Upper lobe of left lung (tissue), 6 donors: Measurements from ENCODE around the gene MSI2. TPM values are rescaled to one million over a fixed set of nuclear protein-coding genes. Genes with fewer than 3 reads are reported as not detected.

ENCODE experiments used
- ATAC-seq, 2 donors: fragments of 200-7000 bp; cut with Tn5 transposase; one replicate each; pipeline ENCODE4 v1.9.1; 2022; ENCODE audit warnings: mild to moderate bottlenecking in 2 of 2, moderate library complexity in 2 of 2; ENCODE audit not compliant: low FRiP score in 2 of 2
- DNase-seq, 2 donors: peaks; one replicate each; pipeline ENCODE4 v3.0.0-alpha.2; 2019 to 2020
- H3K27ac ChIP-seq, 4 donors: fragments of 200-600 bp; sonication (generic); one replicate each; pipeline ENCODE4 v1.5.1; 2016 to 2019
- H3K27me3 ChIP-seq, 4 donors: fragments of 200-600 bp; sonication (generic); one replicate each; pipeline ENCODE4 v1.5.1; 2017 to 2019
- H3K36me3 ChIP-seq, 4 donors: fragments of 200-600 bp; sonication (generic); one replicate each; pipeline ENCODE4 v1.5.1; 2016 to 2019
- H3K4me1 ChIP-seq, 4 donors: fragments of 200-600 bp; sonication (generic); one replicate each; pipeline ENCODE4 v1.5.1; 2018 to 2019
- H3K4me3 ChIP-seq, 4 donors: fragments of 200-600 bp; sonication (generic); one replicate each; pipeline ENCODE4 v1.5.1; 2017 to 2019; ENCODE audit warnings: mild to moderate bottlenecking in 2 of 4, moderate library complexity in 1 of 4
- H3K9me3 ChIP-seq, 4 donors: fragments of 200-600 bp; sonication (generic); one replicate each; pipeline ENCODE4 v1.5.1; 2018 to 2019
- EP300 ChIP-seq, 4 donors: sonication (generic); formaldehyde crosslinking; IDR thresholded peaks; one replicate each; pipeline ENCODE4 v1.5.1; 2017; ENCODE audit warnings: antibody characterized with exemption in 4 of 4, control low read depth in 2 of 4
- POLR2A ChIP-seq, 4 donors: fragments of 450-650 bp; IDR thresholded peaks; one replicate each; pipeline ENCODE4 v1.5.1; 2016 to 2017; ENCODE audit warnings: antibody characterized with exemption in 4 of 4, mild to moderate bottlenecking in 2 of 4
- POLR2AphosphoS5 ChIP-seq, 2 donors: sonication (generic); formaldehyde crosslinking; IDR thresholded peaks; one replicate each; pipeline ENCODE4 v1.5.1; 2017; ENCODE audit warnings: antibody characterized with exemption in 2 of 2
- WGBS, 2 donors: methylation state at CpG; one replicate each; pipeline ENCODE4 v1.1.5; 2017 to 2018; 5-methylcytosine and 5-hydroxymethylcytosine counted together
- total RNA-seq, 6 donors: library from RNA; depleted of rRNA in 4 of 6; stranded (reverse); fragments of >200 nt in 4 of 6; gene quantifications; one replicate each; pipeline versions ENCODE4 v1.1.0 to v1.2.1, GENCODE V29; 2016 to 2021
- TF ChIP-seq, protein P1 (sequence below), 6 experiments: fragments of 450-650 bp in 4 of 6; fragments of 200-600 bp in 2 of 6; sonication (generic) in 2 of 6; IDR thresholded peaks; one replicate each; pipeline ENCODE4 v1.5.1; 2016 to 2019; ENCODE audit warnings: antibody characterized with exemption in 6 of 6
- donor health status: DM: no; HTN: no; CAD: no; lungs with moderate emphysema.
- donor health status: DM: no; HTN: yes; CAD: no; lungs with severe emphysema.

The MSI2 gene
- total RNA-seq, 6 donors from 2014 or later = 20.1 to 44.0 (median 32.2) TPM

DNA sequence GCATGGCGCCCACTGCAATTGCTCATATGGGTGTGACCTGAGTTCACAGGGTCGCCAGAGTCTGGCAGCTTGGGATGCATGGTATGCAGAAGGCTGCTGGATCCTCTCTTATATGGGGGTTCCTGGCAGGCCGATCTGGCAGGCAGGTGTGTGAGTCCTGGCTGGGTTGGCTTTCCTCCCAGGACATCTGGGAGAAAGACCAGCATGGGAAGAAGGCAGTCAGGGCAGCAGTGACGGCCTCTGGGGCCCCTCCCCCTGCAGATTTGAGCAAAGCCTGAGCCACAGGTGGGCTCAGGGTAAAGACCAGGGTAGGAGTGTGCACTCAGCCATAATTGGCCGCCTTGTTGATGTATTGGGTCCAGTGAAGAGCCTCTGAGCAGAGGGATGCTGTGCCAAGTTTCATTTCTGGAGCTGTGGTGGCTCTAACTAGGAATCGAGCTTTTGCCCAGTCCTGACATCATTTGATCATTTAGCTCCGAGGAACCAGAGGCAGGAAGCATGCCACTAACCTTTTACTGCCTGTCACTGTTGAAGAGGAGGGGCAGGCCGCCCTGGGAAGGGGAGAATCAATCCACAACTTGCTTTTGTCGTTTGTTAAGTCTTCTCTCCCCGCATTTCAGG is 314.5 kb downstream of the MSI2 start:
- Histone ChIP-seq H3K27ac (no peak overlapping the region), H3K4me3 (no peak overlapping the region), H3K4me1 (no peaks in the 10 kb centered on the region), H3K27me3 (no peaks in the 10 kb centered on the region), H3K9me3 (no peaks in the 10 kb centered on the region), H3K36me3 (no peaks in the 10 kb centered on the region)
- no peak for DNase-seq
- no peak for TF ChIP-seq EP300 (IDR thresholded peaks at IDR 0.05)
- TF ChIP-seq POLR2AphosphoS5 (IDR thresholded peaks at IDR 0.05) = no peak
- TF ChIP-seq, protein P1, sequence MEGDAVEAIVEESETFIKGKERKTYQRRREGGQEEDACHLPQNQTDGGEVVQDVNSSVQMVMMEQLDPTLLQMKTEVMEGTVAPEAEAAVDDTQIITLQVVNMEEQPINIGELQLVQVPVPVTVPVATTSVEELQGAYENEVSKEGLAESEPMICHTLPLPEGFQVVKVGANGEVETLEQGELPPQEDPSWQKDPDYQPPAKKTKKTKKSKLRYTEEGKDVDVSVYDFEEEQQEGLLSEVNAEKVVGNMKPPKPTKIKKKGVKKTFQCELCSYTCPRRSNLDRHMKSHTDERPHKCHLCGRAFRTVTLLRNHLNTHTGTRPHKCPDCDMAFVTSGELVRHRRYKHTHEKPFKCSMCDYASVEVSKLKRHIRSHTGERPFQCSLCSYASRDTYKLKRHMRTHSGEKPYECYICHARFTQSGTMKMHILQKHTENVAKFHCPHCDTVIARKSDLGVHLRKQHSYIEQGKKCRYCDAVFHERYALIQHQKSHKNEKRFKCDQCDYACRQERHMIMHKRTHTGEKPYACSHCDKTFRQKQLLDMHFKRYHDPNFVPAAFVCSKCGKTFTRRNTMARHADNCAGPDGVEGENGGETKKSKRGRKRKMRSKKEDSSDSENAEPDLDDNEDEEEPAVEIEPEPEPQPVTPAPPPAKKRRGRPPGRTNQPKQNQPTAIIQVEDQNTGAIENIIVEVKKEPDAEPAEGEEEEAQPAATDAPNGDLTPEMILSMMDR (IDR thresholded peaks at IDR 0.05) = no peak
- TF ChIP-seq POLR2A (IDR thresholded peaks at IDR 0.05) = no peak
- WGBS, 2 donors = 72 to 77% methylated on average over 10 of the region's 10 CpGs
- no peak for ATAC-seq

- Histone ChIP-seq H3K4me3 (no peak overlapping the region), H3K4me1 (no peaks in the 10 kb centered on the region), H3K9me3 (no peaks in the 10 kb centered on the region), H3K27ac (no peak overlapping the region), H3K27me3 (no peaks in the 10 kb centered on the region), H3K36me3 (no peaks in the 10 kb centered on the region)
- 90 to 92% methylated on average over 6 of the region's 6 CpGs for WGBS, 2 donors
- TF ChIP-seq POLR2A (IDR thresholded peaks at IDR 0.05) (no peak), POLR2AphosphoS5 (IDR thresholded peaks at IDR 0.05) (no peak), EP300 (IDR thresholded peaks at IDR 0.05) (no peak)
- TF ChIP-seq, protein P1 (IDR thresholded peaks at IDR 0.05) = no peak
- ATAC-seq (no peak), DNase-seq (no peak)
These were observed 315.7 kb downstream of the MSI2 start for GRCh38 chr17:57572062-57572461.

- H3K27me3 ChIP-seq = no peaks in the 10 kb centered on the region
- H3K4me3 ChIP-seq = no peak overlapping the region
- no peak overlapping the region for H3K27ac ChIP-seq
- ATAC-seq (no peak), DNase-seq (no peak)
- H3K4me1 ChIP-seq = peaks cover 0 to 5% (median 0%) of the 10 kb centered on the region in 4 donors
- 94 to 95% methylated on average over 11 to 13 of the region's 13 CpGs for WGBS, 2 donors
- TF ChIP-seq POLR2A (IDR thresholded peaks at IDR 0.05) = no peak
- no peak for TF ChIP-seq EP300 (IDR thresholded peaks at IDR 0.05)
- TF ChIP-seq POLR2AphosphoS5 (IDR thresholded peaks at IDR 0.05) = no peak
- TF ChIP-seq, protein P1 (IDR thresholded peaks at IDR 0.05) = no peak
- no peaks in the 10 kb centered on the region for H3K36me3 ChIP-seq
- no peaks in the 10 kb centered on the region for H3K9me3 ChIP-seq
These were observed 316.3 kb downstream of the MSI2 start for GRCh38 chr17:57572600-57572999.

GRCh38 chr17:57574040-57574513 is 317.8 kb downstream of the MSI2 start:
- TF ChIP-seq, protein P1 (IDR thresholded peaks at IDR 0.05) = no peak
- TF ChIP-seq POLR2AphosphoS5 (IDR thresholded peaks at IDR 0.05) (no peak), POLR2A (IDR thresholded peaks at IDR 0.05) (no peak), EP300 (IDR thresholded peaks at IDR 0.05) (no peak)
- Histone ChIP-seq H3K27me3 (no peaks in the 10 kb centered on the region), H3K4me1 (peaks cover 0 to 9% (median 7%) of the 10 kb centered on the region in 4 donors), H3K4me3 (no peak overlapping the region), H3K9me3 (no peaks in the 10 kb centered on the region), H3K36me3 (no peaks in the 10 kb centered on the region), H3K27ac (no peak overlapping the region)
- ATAC-seq (peak in 1 of 2 donors; percentile 87), DNase-seq (no peak)
- 64 to 83% methylated on average over 4 of the region's 4 CpGs for WGBS, 2 donors

DNA sequence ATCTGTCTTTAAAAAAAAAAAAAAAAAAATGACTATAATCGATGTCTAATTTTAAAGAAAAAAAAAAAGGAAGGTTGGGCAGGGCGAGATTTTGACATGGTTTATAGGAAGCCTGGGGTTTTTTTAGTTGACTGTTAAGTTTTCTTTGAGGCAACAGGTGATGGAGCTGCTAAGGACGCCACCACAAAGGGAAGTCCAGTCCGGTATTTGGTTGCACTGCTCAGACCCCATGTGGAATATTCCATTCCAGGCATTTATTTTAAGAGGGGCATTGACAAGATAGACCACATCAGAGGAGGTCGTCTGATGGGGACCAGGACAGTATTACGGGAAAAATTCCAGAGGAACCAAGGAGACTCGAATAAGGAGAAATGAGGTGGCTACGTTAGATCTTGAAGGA is 320.4 kb downstream of the MSI2 start:
- TF ChIP-seq POLR2A (IDR thresholded peaks at IDR 0.05) = no peak
- no peak for TF ChIP-seq EP300 (IDR thresholded peaks at IDR 0.05)
- TF ChIP-seq, protein P1 (IDR thresholded peaks at IDR 0.05) = no peak
- no peak for TF ChIP-seq POLR2AphosphoS5 (IDR thresholded peaks at IDR 0.05)
- Histone ChIP-seq H3K27ac (no peak overlapping the region), H3K4me1 (peaks cover 0 to 9% (median 7%) of the 10 kb centered on the region in 4 donors), H3K9me3 (no peaks in the 10 kb centered on the region), H3K36me3 (no peaks in the 10 kb centered on the region), H3K27me3 (no peaks in the 10 kb centered on the region), H3K4me3 (no peak overlapping the region)
- WGBS, 2 donors = 81 to 88% methylated on average over 8 of the region's 8 CpGs
- ATAC-seq (no peak), DNase-seq (no peak)
